SU-DHL-6 (cell line): ENCODE data around the gene SULT2B1.

Experiments
- H2AFZ ChIP-seq: fragments of 200-600 bp; sonication (generic); 2 replicates; pipeline ENCODE4 v1.6.1; 2014; ENCODE audit warnings: low read depth, mild to moderate bottlenecking, moderate library complexity, mixed read lengths, antibody characterized with exemption, low read length; ENCODE audit not compliant: severe bottlenecking
- H3F3A ChIP-seq: fragments of 200-600 bp; shearing (Covaris generic); 2 replicates; pipeline ENCODE4 v1.6.0; 2016; ENCODE audit warnings: antibody characterized with exemption, mild to moderate bottlenecking; ENCODE audit not compliant: insufficient read depth
- H3K27ac ChIP-seq: fragments of 200-600 bp; sonication (generic); 2 replicates; pipeline ENCODE4 v1.5.1; 2016; ENCODE audit warnings: low read depth, mild to moderate bottlenecking, low read length, moderate library complexity, mixed read lengths
- H3K27me3 ChIP-seq: fragments of 200-600 bp; sonication (generic), shearing (Covaris generic); 2 replicates; pipeline ENCODE4 v1.6.0; 2014; ENCODE audit warnings: mild to moderate bottlenecking, low read length
- H3K36me3 ChIP-seq: fragments of 200-600 bp; sonication (generic); 2 replicates; pipeline ENCODE4 v1.6.1; 2014; ENCODE audit warnings: mild to moderate bottlenecking, low read length, mixed read lengths
- H3K4me2 ChIP-seq: fragments of 300-600, 200-600 bp; shearing (Covaris generic), sonication (generic); 2 replicates; pipeline ENCODE4 v1.6.0; 2014; ENCODE audit warnings: low read length, low read depth, mild to moderate bottlenecking; ENCODE audit not compliant: poor library complexity, severe bottlenecking
- H3K4me3 ChIP-seq: fragments of 200-600 bp; sonication (generic); 2 replicates; pipeline ENCODE4 v1.5.1; 2014; ENCODE audit warnings: antibody characterized with exemption, low read length, mild to moderate bottlenecking, mixed read lengths; ENCODE audit not compliant: insufficient read depth, poor library complexity, severe bottlenecking
- H3K79me2 ChIP-seq: fragments of 200-600 bp; sonication (generic); 2 replicates; pipeline ENCODE4 v1.6.1; 2014; ENCODE audit warnings: mild to moderate bottlenecking, low read length, moderate library complexity; ENCODE audit not compliant: insufficient read depth
- H3K9ac ChIP-seq: fragments of 200-600 bp; sonication (generic); 2 replicates; pipeline ENCODE4 v1.7.0; 2014; ENCODE audit warnings: mild to moderate bottlenecking, low read length
- H3K9me2 ChIP-seq: fragments of 200-600 bp; sonication (generic); replicated peaks from 2 replicates; pipeline ENCODE4 v1.6.1; 2014; ENCODE audit warnings: low read length; ENCODE audit not compliant: insufficient read depth
- H3K9me3 ChIP-seq: fragments of 200-600 bp; sonication (generic); 2 replicates; pipeline ENCODE4 v1.6.1; 2014; ENCODE audit warnings: low read length, mixed read lengths; ENCODE audit not compliant: insufficient read depth
- H4K20me1 ChIP-seq: fragments of 200-600 bp; sonication (generic); 2 replicates; pipeline ENCODE4 v1.6.1; 2014; ENCODE audit warnings: low read depth, mild to moderate bottlenecking, antibody characterized with exemption, low read length, moderate library complexity, mixed read lengths
- CTCF ChIP-seq: fragments of 200-600 bp; sonication (generic); IDR thresholded peaks from one replicate; pipeline ENCODE4 v1.5.1; 2017; ENCODE audit warnings: antibody characterized with exemption, mild to moderate bottlenecking, low read length, moderate library complexity; ENCODE audit not compliant: insufficient read depth, poor library complexity, severe bottlenecking
- EZH2phosphoT487 ChIP-seq: fragments of 200-600 bp; sonication (generic), shearing (Covaris generic); conservative IDR thresholded peaks from 2 replicates; pipeline ENCODE4 v1.6.1; 2018; ENCODE audit warnings: mild to moderate bottlenecking, antibody characterized with exemption, low read length, moderate library complexity, mixed read lengths

The SULT2B1 gene

GRCh38 chr19:48556825-48557224 lies 4.9 kb downstream of the SULT2B1 start:
- H3F3A ChIP-seq = no peaks in the 10 kb centered on the region
- H2AFZ ChIP-seq = no peak overlapping the region
- TF ChIP-seq CTCF (no peak), EZH2phosphoT487 (no peak)
- no peaks in the 10 kb centered on the region for H3K9me3 ChIP-seq
- no peak overlapping the region for H3K4me2 ChIP-seq
- no peaks in the 10 kb centered on the region for H4K20me1 ChIP-seq
- no peaks in the 10 kb centered on the region for H3K36me3 ChIP-seq
- H3K9me2 ChIP-seq = no peaks in the 10 kb centered on the region
- H3K27ac ChIP-seq = no peak overlapping the region
- H3K9ac ChIP-seq = no peak overlapping the region
- H3K79me2 ChIP-seq = no peaks in the 10 kb centered on the region
- no peaks in the 10 kb centered on the region for H3K27me3 ChIP-seq
- H3K4me3 ChIP-seq = no peak overlapping the region

- no peaks in the 10 kb centered on the region for H4K20me1 ChIP-seq
- H3K36me3 ChIP-seq = no peaks in the 10 kb centered on the region
- no peak overlapping the region for H2AFZ ChIP-seq
- H3K79me2 ChIP-seq = no peaks in the 10 kb centered on the region
- no peaks in the 10 kb centered on the region for H3K9me2 ChIP-seq
- H3K9me3 ChIP-seq = no peaks in the 10 kb centered on the region
- no peak overlapping the region for H3K4me2 ChIP-seq
- no peaks in the 10 kb centered on the region for H3F3A ChIP-seq
- TF ChIP-seq EZH2phosphoT487 = no peak
- no peak for TF ChIP-seq CTCF
- H3K4me3 ChIP-seq = no peak overlapping the region
- H3K9ac ChIP-seq = no peak overlapping the region
- H3K27me3 ChIP-seq = no peaks in the 10 kb centered on the region
- H3K27ac ChIP-seq = no peak overlapping the region
Observed at GRCh38 chr19:48558018-48558684, 6.2 kb downstream of the SULT2B1 start.

GRCh38 chr19:48560095-48560530 lies 8.1 kb downstream of the SULT2B1 start:
- no peak overlapping the region for H3K27ac ChIP-seq
- H3K4me2 ChIP-seq = no peak overlapping the region
- TF ChIP-seq CTCF (no peak), EZH2phosphoT487 (no peak)
- no peaks in the 10 kb centered on the region for H3K27me3 ChIP-seq
- no peaks in the 10 kb centered on the region for H3K9me3 ChIP-seq
- H2AFZ ChIP-seq = no peak overlapping the region
- H3F3A ChIP-seq = no peaks in the 10 kb centered on the region
- H3K4me3 ChIP-seq = no peak overlapping the region
- no peaks in the 10 kb centered on the region for H3K36me3 ChIP-seq
- no peaks in the 10 kb centered on the region for H4K20me1 ChIP-seq
- no peaks in the 10 kb centered on the region for H3K79me2 ChIP-seq
- H3K9me2 ChIP-seq = no peaks in the 10 kb centered on the region
- H3K9ac ChIP-seq = no peak overlapping the region
